Activated CD4-positive, CD25-positive, alpha-beta regulatory T cell treated with anti-CD3 and anti-CD28 coated beads, Interleukin-2, amount 50 U/mL, for 24 hours (primary cell): ENCODE measurements around the gene OGT.
A peak's percentile ranks its signal among the peaks of the same experiment; 100 is the strongest.
"Not testable (repeated sequence)": the region's sequence is repeated elsewhere in the genome, so short reads cannot be mapped to it uniquely, and the experiment has no call there.

Source experiments
- ATAC-seq, 2 donors: fragments of 150-1000 bp; cut with Tn5 transposase; one replicate each; pipeline ENCODE4 v1.10.0; 2021; ENCODE audit warnings: mild to moderate bottlenecking in 1 of 2, moderate library complexity in 1 of 2

The OGT gene

DNA sequence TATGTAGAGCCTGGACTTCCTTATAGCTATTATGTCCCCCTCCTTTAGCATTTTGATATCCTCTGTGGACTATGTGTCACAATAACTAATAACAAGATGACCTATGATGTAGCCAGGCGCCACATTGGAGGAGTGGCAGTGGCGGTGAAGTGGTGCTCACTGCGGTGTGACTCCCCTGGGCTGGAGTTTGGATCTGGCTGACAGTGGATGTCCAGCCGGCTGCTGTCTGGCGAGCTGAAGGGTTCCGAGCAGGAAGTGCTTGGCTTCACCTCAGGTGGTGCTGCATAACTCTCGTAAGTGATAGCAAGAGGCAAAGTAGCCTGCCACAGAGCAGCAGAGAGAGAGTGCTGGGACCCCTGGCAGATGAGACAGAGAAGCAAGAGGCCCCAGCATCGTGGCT is 60.3 kb downstream of the OGT start:
- ATAC-seq = not testable (repeated sequence)

DNA sequence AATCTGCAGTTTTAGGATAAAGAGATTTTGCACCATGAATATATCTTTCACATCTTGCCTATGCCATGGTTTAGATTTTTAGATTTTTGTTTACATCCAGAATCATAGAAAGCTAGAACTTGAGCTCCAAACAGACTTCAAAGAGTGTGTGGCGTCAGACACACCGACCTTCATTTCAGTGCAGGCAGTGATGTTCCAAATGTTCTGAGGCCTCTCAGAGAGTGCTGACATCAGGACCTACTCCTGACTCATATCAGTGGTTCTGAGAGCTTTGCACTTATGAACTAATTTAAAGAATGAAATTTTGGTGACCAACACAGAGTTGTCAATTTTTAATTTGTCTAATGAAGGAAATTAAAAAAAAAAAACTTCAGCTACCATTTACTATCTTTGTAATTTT is 67.1 kb downstream of the OGT start:
- ATAC-seq = peak; percentile 51 to 74

DNA sequence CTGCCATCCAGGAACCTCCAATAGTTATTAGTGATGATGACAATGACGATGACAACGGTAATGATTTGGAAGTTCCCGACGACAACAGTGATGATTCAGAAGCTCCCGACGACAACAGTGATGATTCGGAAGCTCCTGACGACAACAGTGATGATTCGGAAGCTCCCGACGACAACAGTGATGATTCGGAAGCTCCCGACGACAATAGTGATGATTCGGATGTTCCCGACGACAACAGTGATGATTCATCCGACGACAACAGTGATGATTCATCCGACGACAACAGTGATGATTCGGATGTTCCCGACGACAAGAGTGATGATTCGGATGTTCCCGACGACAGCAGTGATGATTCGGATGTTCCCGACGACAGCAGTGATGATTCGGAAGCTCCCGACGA is 70.7 kb downstream of the OGT start:
- no peak for ATAC-seq

GRCh38 chrX:71604141-71604540 is 71.2 kb downstream of the OGT start:
- no peak for ATAC-seq

DNA sequence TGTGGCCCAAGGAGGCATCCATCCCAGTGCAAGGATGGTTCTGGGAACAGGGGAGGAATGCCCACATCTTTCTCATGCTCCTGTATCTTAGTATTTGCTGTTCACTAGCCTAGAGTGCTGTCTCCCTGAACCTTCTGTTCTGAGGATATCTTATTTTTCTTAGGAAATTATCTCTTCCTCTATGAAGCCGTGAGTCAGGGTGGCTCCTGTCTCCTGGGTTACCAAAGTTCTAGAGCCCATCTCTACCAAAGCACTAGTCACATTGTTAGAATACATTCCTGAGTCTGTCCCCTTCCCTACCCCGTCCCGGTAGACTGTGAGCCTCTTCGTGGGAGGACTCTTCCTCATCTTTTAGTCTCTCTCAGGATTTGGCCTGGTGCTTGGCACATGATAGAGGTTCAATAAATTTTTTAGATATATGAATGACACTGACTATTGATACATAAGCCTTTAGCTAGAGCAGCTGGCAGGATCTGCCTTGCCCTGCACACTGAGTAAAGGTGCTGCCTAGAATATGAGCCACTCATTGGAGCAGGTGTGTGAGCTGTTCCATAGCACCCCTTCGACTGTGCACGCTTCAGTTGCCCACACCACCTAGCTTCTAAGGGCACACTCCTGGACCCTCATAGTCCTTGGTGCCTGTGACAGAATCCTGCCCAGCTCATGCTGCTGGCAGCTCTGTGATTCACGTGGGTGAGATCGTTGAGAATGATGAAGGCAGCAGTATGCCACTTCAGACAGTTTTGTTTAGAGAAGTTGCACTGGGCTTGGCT is 72.1 kb downstream of the OGT start:
- no peak for ATAC-seq

DNA sequence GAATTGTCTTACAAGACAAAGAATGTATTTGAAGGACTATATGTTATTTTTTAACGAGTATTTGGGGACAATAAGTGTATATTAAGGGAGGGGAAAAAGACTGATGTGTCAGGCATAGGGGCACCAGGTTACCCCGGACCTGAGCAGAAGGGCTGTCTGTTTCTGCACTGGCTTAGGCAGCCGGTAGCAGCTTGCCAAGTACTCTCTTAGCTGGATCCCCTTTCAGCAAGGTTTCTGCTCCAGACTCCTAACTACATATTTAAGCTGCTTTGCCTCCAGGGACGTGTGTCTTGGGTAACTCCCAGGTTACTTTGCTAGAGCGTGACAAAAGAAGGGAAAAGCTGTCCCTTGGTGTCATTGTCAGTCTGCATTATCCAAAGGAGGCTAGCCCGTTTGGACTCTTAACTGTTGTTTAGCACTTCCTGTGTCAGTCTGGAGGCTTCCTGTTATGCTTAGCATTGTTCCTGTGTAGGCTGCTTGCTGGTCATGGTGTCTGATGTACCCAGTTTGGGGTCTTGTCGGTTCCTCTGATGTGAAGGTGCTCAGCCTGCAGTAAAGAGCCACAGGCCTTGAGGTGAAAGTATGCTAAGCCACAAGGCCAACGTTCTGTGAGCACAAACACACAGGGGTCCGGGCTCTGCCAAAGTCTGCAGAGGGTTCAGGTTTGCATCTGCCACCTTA is 73.8 kb downstream of the OGT start:
- peak in 1 of 2 donors; percentile 33 for ATAC-seq

GRCh38 chrX:71607488-71607887 is 74.6 kb downstream of the OGT start:
- no peak for ATAC-seq

DNA sequence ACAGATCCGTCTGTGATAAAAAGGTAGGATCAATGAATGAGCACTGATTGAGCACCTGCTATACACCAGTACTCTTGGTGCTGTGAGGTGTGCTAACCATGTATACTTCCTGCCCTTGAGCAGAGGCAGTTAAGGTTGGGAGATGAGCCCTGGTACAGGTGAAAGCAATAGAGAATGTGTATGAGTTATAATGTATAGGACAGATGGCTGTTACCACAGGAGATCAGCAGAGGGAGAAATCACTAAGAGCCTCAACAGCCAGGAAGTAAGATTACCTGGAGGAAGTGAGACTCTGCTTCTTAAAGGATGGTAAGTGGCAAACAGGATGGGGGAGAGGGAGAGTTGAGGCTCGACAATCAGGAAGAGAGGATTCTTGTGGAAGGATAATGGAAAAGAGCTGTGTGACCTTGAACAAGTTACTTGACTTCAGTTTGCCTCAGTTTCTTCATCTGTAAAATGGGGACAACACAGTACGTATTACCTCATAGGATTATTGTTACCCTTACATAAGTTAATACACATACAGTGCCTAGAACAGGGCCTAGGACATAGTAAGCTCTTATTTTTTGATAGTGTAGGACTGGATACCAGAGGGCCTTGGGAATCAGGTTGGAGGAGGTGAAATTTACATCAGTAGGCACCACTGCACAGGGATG is 76.3 kb downstream of the OGT start:
- ATAC-seq = peak; percentile 53 to 60

DNA sequence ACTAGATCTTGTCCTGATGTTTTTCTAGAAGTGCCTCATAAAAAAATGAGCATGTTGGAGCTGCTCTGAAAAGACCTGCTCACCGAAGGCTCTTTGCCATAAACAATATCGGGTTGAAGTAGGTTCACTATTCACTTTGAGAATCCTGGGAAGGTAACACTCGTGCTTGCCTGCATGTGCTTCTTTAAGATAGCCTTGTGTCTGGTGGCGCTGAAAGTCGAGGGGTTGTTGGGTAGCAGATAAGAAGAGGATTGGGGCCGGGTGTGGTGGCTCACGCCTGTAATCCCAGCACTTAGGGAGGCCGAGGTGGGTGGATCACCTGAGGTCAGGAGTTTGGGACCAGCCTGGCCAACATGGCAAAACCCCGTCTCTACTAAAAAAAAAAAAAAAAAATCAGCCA is 78.8 kb downstream of the OGT start:
- ATAC-seq = not testable (repeated sequence)

- ATAC-seq = no peak
Observed at GRCh38 chrX:71612256-71612655, 79.4 kb downstream of the OGT start.

- no peak for ATAC-seq
Observed at GRCh38 chrX:71615056-71615455, 82.2 kb downstream of the OGT start.

DNA sequence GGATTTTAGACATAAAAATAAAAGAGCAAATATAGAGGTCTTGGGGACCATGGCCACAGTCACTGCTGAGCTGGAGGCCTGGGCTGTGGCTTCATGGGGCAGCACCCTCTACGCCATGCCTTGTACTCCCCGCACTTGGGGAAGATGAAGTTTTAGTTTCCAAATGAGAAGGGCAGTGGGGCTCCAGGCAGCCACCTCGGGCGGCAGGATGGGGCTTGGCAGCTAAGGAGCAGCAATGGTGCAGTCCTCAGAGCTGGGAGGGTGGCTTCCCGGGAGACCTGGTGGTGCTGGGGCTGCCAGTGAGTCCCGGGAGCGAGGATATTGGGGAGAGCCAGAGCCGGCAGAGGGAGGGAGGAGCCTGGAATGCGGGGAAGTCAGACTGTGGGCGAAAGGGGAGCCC is 83.0 kb downstream of the OGT start:
- no peak for ATAC-seq

- ATAC-seq = no peak
Observed at GRCh38 chrX:71616672-71617529, 84.0 kb downstream of the OGT start.

- ATAC-seq = no peak
Observed at GRCh38 chrX:71617742-71618141, 84.8 kb downstream of the OGT start.

DNA sequence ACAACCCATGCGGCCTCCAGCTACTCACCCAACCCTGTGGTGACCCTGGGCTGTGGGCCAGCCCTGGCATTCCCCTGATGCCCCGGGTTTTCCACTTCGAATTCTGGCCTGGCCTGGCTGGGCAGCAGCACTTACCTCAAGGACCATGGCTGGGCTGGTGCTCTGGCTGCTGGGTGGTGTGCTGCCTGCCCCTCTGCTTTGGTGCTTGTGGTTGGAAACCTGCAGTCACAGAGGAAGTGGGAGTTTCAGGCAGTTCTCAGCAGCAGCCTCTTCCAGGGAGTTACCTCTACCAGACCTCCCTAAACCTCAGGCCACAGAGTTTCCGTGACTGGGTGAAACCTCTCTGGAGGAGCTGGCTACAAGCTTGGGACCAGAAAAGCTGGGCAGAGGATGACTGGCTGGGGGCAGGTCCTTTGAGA is 85.4 kb downstream of the OGT start, which contains the start of gene CXCR3:
Gene CXCR3, minus strand, starts transcription at position 209 of the 419 bp plus-strand sequence. Its CDS starts 62 bp downstream, at position 147.
- ATAC-seq = peak; percentile 48 to 55

DNA sequence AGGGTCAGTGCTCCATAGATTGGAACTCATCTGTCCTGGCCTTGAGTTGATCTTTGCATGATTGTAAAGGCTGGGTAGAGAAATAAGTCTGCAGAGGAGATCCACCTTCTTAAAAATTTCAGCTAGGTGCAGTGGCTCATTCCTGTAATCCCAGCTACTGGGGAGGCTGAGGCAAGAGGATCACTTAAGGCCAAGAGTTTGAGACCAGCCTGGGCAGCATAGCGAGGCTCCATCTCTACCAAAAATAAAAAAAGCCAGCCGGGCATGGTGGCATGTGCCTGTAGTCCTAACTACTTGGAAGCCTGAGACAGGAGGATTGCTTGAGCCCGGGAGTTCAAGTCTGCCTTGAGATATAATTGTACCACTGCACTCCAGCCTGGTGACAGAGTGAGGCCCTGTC is 85.9 kb downstream of the OGT start:
- ATAC-seq = no peak

- ATAC-seq = peak; percentile 60 to 64
Observed at GRCh38 chrX:71619193-71619592, 86.3 kb downstream of the OGT start.

DNA sequence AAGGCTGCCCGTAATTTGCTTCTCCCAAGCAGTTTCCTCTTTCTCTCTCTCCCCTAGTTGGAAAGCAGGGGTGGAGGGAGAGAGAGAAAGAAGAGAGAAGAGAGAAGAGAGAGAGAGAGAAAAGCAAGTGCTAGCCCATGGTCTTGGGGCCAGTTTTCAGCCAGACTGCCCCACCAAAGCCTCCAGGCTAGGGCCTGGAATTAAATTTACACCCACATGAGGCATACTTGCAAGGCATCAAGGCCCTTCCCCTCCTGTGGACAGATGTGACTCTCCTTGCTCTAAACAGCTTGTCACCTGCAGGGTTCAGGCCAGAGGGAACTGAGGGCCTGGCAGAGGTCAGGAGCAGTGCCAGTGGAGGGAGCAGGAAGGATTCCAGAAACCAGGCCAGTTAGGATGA is 87.1 kb downstream of the OGT start:
- no peak for ATAC-seq

DNA sequence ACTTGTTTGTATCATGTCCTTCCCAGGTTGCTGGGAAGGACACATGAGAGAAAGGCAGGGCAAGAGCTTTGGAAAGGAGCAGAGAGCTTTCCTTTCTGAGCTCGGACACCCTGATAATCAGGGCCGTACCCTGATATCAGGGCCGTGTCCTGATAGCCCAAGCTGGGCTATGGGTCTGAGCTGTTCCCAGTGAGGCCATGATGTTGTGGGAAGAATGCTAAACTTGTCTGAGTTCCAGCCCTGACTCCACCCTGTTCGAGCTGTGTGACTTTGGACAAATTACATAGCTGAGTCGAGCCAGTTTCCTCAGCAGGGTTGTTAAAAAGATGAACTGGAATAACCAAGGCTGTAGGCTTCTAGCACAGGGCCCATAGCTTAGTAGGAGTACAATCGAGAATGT is 88.7 kb downstream of the OGT start:
- no peak for ATAC-seq

DNA sequence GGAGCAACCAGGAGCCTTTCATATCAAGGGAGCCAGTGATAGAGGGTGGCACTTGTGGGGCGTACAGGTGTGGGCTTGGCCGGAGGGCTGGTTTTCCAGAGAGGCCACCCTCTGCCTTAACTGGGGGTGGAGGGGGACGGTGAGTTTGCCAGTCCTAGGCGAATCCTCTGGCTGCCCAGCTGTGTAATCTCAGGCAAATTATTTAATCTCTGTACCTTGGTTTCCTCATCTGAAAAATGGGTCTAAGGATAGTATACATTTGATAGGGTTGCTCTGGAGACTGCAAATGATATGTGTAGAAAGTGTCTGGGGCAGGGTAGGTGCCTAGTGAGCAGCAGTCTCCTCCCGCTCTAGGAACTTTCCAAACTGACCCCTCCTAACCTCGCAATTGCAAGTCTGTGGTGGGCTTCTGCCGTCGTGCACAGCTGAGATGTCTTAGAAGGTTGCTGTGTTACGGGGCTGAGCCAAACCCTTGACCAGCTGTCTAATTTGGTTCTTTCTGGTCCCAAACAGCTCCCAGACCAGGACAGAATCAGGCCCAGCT is 89.2 kb downstream of the OGT start:
- ATAC-seq = no peak

DNA sequence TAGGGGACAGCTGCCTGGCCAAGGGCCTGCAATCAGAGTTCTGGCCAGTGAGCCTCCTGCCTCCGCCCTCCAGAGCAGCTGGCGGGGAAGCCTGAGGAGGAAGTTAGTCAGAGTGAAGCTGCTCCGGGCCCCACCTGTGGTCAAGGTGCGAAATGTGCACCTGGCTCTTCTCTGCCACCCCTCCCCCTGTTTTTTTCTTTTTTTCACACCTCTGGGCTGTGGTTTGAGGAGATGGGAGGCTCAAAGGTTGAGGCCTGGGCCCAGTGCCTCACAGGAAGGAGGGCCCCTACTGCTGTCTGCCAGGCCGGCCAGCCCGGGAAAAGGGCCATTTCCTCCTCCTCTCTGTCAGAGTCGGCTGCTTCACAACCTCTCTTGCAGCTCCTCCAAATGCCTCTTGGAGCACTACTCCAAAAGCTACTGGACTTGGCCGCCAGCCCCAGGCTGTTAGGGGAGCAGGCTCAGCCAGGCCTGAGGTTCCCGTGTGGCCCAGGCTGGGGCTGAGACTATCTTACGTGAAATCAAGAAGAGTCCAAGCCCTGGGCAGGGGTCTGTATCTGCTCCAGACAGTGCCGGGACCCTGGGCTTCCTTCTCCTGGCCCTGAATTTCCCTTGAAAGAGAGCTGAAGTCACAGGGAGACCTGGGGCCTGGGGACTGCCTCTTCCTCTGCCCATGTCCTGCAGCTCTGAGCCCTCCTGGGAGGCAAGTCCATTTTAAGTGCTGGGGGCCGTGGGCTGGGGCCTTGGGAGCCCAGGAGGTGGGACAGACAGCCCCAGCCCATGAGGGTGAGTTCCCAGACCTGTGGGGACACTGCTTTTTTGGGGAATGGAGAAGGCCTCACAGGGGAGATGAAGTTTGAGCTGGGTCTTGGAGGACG is 89.9 kb downstream of the OGT start:
- ATAC-seq = peak; percentile 62 to 64
